ENCODE measurements around the gene UTF1. TPM values are rescaled to one million over a fixed set of nuclear protein-coding genes. Genes with fewer than 3 reads are reported as not detected.
"Not testable (repeated sequence)": the region's sequence is repeated elsewhere in the genome, so short reads cannot be mapped to it uniquely, and the experiment has no call there.

Gene UTF1
- total RNA-seq, 1 donor from 2014 or later: not detected

- DNase-seq: no peak
Observed at GRCh38 chr10:133229265-133230043, 563 bp upstream of the UTF1 start.

- no peak for DNase-seq
Observed at GRCh38 chr10:133230387-133231195, 574 bp downstream of the UTF1 start.

DNA sequence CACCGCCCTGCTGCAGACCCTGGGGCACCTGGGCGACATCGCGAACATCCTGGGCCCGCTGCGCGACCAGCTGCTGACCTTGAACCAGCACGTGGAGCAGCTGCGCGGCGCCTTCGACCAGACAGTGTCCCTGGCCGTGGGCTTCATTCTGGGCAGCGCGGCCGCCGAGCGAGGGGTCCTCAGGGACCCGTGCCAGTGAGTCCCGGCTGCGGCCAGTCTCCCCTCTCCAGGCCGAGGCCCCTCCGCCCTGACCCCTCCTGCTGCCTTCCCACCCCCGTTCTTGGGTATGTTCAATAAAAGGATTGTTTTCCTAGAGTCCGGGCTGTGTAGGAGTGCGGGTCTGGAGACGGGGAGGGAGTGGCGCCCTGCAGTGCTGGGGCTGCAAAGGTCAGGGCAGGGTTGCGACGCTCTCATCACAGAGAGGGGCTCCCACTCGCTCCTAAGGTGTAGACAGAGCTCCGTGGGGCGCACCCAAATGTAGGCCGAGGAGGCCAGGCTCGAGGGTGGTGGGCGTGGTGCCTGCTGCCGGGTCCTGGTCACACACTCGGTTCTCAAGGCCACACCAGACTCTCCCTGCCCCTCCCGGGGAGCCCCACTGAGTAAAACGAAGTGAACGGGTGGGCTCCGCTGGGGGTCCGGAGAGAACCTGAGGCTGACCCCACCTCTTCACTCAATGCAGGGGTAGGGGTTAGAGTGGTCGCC, 1.4 kb downstream of the UTF1 start:
- no peak for DNase-seq

GRCh38 chr10:133231946-133232574, 2.0 kb downstream of the UTF1 start:
- no peak for DNase-seq

DNA sequence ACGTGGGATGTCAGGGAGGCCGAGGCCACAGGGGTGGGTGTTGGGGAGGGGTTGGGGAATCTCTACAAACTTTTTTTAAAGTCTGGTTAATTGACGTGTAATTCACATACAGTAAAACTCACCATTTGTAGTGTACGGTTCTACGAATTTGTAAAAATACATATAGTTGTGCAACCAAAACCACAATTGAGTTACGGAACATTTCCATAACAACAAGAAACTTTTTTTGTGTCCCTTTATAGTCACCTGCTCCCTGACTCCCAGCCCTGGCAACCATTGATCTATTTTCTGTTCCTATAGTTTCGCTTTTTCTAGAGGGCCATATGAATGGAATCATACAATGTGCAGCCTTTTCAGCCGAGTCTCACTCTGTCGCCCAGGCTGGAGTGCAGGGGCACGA, 4.8 kb downstream of the UTF1 start:
- not testable (repeated sequence) for DNase-seq

- no peak for DNase-seq
Observed at GRCh38 chr10:133235265-133235855, 5.3 kb downstream of the UTF1 start.

DNA sequence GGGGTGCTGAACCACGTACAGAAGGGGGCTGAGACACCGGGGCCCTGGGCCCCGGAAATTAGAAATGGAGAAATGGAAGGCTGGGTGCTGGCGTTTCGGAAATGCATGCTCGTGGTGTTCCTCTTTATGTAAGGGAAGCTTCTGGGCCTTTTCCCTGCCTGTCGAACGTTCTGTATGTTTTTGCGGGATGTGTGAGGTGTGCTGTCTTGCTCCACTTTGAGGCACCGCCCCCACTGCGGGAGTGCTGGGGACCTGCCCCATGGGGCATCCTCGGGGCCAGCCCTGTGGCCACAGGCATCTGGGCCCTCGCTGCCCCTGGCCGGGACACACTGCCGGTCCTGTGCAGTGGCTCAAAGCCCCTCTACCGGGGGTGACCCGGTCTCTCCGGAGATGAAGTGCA, 5.9 kb downstream of the UTF1 start:
- DNase-seq: no peak

DNA sequence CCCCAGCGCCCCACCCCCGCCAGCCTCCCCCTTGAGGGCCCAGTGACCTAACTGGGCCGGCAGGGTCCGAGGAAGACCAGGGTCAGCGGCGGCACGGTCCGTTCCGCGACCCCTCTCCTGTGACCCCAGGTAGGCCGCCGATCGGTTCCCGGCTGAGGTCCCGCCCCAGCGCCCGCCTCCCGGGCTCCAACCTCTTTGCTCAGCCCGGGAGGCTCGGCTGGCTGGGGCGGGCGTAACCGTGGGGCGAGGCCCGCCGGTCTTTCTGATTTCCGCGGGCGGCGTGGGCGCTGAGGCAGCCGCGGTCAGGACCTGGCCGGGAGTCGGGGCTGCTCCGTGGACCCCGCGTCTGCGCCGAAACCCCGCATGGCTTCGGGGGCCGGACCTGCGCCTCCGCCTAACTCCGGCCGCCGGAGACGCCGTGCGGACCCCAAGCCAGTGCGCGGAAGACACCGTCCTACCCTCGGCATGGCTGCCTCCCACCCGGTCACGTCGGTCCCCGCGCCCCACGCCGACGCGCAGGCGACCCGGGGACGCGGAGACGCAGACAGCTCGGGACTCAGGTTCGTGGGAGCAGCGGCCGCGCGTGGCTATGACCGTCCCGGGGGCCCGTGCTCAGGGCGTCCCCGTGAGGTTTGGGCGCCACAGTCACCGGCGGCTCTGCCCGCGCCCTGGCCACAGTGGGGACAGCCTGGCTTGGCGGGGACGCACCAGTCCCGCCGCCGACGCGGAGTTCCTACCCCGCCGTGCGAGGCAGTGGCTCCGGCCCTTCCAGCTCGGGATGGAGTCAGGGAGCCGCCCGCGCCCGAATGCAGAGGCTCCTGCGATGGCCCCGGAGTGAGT, 6.6 kb downstream of the UTF1 start:
- no peak for DNase-seq

GRCh38 chr10:133237241-133237587, 7.2 kb downstream of the UTF1 start:
- DNase-seq: no peak

GRCh38 chr10:133237588-133238465, 7.8 kb downstream of the UTF1 start, which contains the start of gene VENTX:
Gene VENTX (plus strand): TSS chr10:133237855. CDS start chr10:133237915, 60 bp downstream.
- DNase-seq: no peak

DNA sequence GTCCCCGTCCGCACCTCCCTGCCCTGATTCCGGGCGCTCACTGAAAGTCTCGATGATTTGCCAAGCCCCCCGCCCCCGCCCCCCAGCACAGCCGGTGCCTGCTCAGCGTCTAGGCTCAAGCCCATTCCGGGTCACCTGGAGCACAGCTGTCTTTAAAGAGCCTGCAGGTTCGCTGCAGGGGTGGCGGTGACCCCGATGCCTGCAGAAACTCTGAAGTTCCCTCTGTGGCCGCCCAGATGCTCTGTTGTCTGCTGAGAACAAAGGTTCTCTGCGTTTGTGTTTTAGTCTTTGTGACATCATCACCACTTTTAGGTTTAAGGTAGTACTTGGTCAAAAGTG, 8.4 kb downstream of the UTF1 start:
- no peak for DNase-seq

GRCh38 chr10:133239990-133240389, 10.0 kb downstream of the UTF1 start:
- no peak for DNase-seq

GRCh38 chr10:133241501-133242205, 11.6 kb downstream of the UTF1 start:
- DNase-seq: no peak

DNA sequence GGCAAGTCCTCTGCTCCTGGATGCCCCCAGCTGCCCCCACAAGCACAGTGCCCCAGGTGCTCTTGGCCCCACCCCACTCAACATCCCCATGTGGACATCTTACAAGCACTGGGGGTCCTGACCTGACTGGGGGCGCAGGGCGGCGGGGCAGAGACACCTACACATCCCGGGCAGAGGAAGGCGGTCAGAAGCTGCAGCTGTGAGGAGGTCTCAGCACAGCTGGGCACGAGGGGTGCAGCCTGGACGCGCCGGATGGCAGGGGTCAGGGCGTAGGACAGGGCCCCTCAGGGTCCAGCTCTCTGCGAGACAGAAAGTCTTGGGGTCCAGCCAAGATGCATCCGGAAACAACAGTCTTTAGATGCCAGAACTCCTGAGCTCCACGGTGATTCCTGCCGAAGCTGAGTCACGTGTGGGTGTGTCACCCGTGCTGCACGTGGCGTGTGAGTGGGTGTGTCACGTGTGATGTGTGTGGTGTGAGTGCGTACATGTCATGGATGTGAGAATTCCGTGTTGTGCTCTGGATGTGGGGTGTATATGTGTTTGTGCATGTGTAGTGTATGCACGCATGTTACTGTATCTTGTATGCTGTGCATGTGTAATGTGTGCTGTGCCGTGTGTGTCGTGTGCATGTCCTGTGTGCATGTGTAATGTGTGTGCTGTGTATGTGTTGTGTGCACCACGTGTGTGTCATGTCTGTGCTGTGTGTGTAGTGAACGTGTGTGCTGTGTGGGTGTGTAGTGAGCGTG, 12.8 kb downstream of the UTF1 start:
- DNase-seq: no peak

DNA sequence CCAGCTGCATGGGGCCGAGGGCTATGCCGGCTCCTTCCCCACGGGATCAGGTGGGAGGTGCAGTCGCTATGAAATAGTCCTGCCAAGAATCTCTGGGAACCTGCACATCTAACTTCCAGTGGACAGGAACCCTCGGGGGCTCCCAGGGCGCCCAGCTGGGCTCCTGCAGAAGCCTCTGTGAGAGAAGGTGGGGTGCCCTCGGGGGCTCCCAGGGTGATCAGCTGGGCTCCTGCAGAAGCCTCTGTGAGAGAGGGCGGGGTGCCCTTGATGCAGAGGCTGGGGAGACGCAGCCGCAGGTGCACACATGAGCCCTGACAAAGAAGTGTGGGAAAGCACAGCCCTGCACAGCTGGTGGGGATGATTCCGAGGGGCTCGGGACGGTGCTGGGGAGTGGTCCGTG, 13.6 kb downstream of the UTF1 start:
- DNase-seq: no peak

DNA sequence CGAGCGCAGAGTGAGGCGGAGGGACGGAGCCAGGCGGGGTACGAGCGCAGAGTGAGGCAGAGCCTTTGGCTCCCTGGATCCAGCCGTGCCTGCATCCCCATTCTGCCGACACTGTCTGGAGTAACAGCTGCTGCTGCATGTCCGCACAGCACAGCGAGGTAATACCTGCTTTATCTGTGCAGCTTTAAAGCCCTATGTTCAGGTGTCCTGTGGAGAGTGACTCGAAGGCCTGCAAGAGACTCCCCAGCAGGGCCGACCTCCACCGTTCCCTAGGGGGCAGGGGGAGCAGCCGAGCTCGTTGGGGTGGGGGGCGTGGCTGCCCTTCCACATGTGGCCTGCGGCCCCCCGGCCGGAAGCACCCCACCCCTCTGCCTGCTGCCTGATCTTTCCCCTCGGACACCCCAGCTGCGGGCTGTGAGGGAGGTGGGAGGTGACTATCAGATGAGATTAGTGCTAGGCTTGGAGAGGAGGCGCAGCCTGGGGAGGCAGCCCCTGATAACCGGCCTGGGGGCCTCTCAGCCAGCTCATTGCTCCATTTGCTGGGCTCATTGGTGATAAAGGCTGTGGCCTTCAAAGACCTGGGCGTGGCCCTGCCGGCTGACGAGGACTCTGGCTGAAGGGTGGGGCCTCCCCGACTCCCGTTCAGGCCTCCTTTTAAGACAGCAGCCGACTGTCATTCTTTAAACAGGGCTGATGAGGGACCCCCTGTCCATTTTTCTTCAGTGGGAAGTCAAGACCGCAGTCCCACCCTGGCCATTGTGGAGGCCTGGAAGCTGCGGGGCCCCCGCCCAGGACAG, 15.6 kb downstream of the UTF1 start:
- no peak for DNase-seq

GRCh38 chr10:133246236-133246626, 16.2 kb downstream of the UTF1 start:
- no peak for DNase-seq

Measured in skin of body (tissue), 2 donors.